ENCODE measurements around the gene DAB2.

- no peak for TF ChIP-seq MAX (IDR thresholded peaks at IDR 0.05; ENCODE audit: low read depth, low read length)
- no peak for TF ChIP-seq CTCF (IDR thresholded peaks at IDR 0.05; ENCODE audit: low read depth, low read length)
Measured at GRCh38 chr5:39405083-39405843, 19.5 kb downstream of the DAB2 start.

All from NB4 (cell line).